Right atrium auricular region (tissue), 2 donors: Measurements from ENCODE around the gene SPATA2. TPM values are rescaled to one million over a fixed set of nuclear protein-coding genes. Genes with fewer than 3 reads are reported as not detected.

Source experiments
- DNase-seq: peaks from one replicate; pipeline ENCODE4 v3.0.0-alpha.2; 2019; ENCODE audit warnings: low spot score
- H3K27ac ChIP-seq, 2 donors: fragments of 200-600 bp; sonication (generic); 1 replicate in 1 of 2; 2 replicates in 1 of 2; pipeline ENCODE4 v1.5.1; 2016 to 2019
- H3K27me3 ChIP-seq, 2 donors: fragments of 200-600 bp; sonication (generic); one replicate each; pipeline versions ENCODE4 v1.5.1 to v1.6.0; 2017 to 2019
- H3K36me3 ChIP-seq: fragments of 200-600 bp; sonication (generic); one replicate; pipeline ENCODE4 v1.5.1; 2016
- H3K4me1 ChIP-seq, 2 donors: fragments of 200-600 bp; sonication (generic); one replicate each; pipeline versions ENCODE4 v1.5.1 to v1.6.0; 2017 to 2019
- H3K4me3 ChIP-seq, 2 donors: fragments of 200-600 bp; sonication (generic); 1 replicate in 1 of 2; 2 replicates in 1 of 2; pipeline ENCODE4 v1.5.1; 2017 to 2019; ENCODE audit warnings: mild to moderate bottlenecking in 1 of 2, moderate library complexity in 1 of 2
- H3K9me3 ChIP-seq, 2 donors: fragments of 200-600 bp; sonication (generic); one replicate each; pipeline ENCODE4 v1.5.1; 2019
- total RNA-seq, 2 donors: library from RNA; depleted of rRNA; stranded (reverse); fragments of >200 nt; gene quantifications; one replicate each; pipeline ENCODE4 v1.1.0, GENCODE V29; 2016
- TF ChIP-seq, protein P1 (sequence below), 2 donors: fragments of 200-600 bp; sonication (generic); IDR thresholded peaks; one replicate each; pipeline ENCODE4 v1.5.1; 2019; ENCODE audit warnings: antibody characterized with exemption in 2 of 2

Gene SPATA2
- total RNA-seq, 2 donors from 2014 or later, result 5.0 to 6.1 TPM

DNA sequence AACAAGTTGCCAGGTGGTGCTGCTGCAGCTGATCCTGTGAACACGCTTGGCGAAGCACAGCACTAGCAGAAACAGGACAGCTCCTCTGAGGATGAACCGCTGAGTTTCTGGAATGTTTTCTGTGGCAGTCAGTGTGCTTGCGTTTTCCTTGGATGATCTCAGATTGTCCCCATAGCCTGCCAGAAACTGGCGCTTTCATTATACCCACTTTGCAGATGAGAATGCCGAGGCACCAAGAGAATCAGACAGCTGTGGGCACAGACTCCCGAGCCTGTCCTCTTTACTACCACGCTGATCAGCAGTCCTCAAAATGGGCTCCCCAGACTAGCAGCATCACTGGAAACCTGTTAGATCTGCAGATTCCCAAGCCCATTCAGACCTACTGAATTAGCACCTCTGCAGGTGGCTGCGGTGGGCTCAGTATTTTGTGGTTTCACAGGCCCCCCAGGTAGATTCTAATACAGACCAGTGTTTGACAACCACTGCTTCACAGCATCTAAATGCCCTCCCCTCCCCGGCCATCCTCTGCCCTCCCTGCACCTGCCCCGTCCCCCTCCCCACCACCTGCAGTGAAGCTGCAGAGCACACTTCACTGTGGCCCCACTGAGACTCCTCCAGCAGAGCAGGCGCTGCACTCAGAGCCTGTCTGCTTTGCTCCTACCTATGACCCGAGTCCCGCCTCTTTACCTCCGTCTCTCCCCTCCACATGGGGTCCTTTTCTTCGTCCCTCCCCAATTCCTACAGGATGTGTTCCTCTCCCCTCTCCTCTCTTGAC, 29.6 kb downstream of the SPATA2 start:
- no peaks in the 10 kb centered on the region for H3K9me3 ChIP-seq
- DNase-seq, result no peak
- TF ChIP-seq, protein P1, sequence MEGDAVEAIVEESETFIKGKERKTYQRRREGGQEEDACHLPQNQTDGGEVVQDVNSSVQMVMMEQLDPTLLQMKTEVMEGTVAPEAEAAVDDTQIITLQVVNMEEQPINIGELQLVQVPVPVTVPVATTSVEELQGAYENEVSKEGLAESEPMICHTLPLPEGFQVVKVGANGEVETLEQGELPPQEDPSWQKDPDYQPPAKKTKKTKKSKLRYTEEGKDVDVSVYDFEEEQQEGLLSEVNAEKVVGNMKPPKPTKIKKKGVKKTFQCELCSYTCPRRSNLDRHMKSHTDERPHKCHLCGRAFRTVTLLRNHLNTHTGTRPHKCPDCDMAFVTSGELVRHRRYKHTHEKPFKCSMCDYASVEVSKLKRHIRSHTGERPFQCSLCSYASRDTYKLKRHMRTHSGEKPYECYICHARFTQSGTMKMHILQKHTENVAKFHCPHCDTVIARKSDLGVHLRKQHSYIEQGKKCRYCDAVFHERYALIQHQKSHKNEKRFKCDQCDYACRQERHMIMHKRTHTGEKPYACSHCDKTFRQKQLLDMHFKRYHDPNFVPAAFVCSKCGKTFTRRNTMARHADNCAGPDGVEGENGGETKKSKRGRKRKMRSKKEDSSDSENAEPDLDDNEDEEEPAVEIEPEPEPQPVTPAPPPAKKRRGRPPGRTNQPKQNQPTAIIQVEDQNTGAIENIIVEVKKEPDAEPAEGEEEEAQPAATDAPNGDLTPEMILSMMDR (IDR thresholded peaks at IDR 0.05), result no peak
- H3K36me3 ChIP-seq, result peaks cover 34% of the 10 kb centered on the region
- H3K4me1 ChIP-seq, result peaks cover 0 to 30% of the 10 kb centered on the region in 2 donors
- H3K27ac ChIP-seq, result no peak overlapping the region
- H3K4me3 ChIP-seq, result no peak overlapping the region
- no peaks in the 10 kb centered on the region for H3K27me3 ChIP-seq

DNA sequence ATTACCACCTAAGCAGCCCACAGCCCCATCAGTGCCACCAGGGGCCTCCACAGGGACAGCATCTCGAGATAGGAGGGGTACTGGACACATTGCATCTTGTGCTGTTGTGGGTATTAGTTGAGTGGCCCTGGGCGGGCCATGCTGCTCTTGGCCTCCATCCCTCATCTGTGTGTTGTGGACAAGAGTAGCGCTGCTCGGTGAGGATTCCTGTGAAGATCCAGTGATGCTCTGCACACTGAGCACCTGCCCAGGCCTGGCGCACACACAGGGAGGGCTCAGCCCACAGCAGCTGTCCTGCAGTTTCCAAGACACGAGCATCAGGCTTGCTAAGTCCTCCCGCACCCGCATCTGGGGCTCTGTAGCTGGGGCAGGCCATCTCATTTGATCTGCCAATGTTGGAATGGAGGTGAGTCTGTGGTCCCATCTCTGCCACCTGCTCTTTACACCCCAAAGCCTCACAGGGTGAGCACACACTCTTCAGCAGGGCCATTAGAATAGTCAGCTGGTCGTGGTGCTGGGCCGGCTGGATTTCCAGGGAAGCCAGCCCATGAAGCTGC, 32.0 kb downstream of the SPATA2 start:
- no peak overlapping the region for H3K27ac ChIP-seq
- no peaks in the 10 kb centered on the region for H3K9me3 ChIP-seq
- H3K4me3 ChIP-seq, result no peak overlapping the region
- TF ChIP-seq, protein P1 (IDR thresholded peaks at IDR 0.05), result no peak
- peaks cover 0 to 17% of the 10 kb centered on the region in 2 donors for H3K4me1 ChIP-seq
- no peaks in the 10 kb centered on the region for H3K27me3 ChIP-seq
- H3K36me3 ChIP-seq, result peaks cover 48% of the 10 kb centered on the region
- no peak for DNase-seq

DNA sequence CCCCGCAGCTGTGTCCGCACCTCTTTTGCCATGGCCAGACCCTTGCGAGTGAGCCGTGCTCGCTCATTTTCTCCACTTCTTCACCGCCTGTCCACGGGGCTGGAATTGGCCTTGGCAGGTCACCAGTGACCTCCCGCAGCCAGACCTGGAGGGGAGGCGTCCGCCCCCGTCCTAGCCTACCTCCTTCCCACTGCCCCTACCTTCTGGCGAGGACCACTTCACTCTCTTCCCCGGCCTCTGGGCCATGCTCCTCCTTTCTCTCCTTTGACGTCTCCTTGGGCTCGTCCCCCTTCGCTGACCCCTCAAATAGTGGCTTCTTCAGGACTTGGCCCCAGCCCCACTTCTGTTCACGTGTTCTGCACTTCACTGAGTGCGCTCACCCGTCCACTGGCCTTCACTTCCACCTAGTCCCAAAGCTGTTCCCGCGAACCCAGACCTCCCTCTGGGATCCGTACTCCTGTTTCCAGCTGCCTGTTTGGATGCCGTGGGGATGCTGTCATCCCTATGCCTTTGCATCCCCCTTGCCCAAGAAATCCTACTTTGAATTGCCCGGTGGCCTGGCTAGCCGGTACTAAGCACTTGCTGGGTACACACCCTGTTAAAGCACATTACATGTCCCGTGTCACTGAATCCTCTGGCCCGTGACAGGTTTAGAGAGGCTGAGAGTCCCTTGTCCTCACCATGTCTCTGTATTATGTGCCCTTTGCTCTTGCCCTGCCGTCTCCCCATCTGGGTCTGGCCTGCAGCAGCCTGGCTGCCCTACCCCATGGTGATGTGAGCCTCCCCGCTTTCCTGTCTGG, 33.0 kb downstream of the SPATA2 start:
- peaks cover 0 to 8% of the 10 kb centered on the region in 2 donors for H3K4me1 ChIP-seq
- no peak overlapping the region for H3K27ac ChIP-seq
- H3K4me3 ChIP-seq, result no peak overlapping the region
- DNase-seq, result no peak
- H3K27me3 ChIP-seq, result no peaks in the 10 kb centered on the region
- TF ChIP-seq, protein P1 (IDR thresholded peaks at IDR 0.05), result no peak
- H3K36me3 ChIP-seq, result peaks cover 48% of the 10 kb centered on the region
- no peaks in the 10 kb centered on the region for H3K9me3 ChIP-seq

DNA sequence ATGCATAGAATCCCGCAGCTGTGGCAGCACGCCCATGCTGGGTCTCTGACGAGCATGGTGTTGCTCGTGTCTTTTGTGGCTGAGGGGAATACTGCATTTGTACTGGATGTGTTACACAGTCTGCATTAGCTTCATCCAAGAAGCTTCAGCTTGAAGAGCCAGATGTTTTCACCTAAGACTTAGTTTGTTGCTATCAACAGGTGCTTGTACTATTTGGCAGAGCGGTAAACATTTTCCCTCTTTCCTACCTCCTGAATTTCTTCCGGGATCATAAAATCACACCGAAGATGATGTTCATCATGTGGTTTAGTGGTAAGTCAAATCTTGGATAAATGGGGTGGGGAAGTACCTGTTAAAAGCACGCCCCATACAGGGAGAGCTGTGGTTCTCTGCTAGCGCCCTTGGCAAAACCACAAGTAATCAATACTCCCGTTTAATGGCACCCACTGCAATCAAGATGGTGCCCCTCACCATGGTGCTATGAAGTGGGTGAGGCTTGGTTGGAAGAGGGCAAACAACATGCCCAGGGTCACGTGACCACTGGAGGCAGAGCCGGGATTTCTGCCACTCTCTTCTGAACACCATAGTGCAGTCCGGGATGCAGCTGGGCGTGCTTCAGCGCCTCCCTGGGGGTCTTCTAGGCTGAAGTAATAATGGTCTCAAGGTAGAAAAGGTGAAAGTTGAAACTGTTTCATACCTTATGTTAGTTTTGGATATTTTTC, 34.4 kb downstream of the SPATA2 start:
- H3K27ac ChIP-seq, result no peak overlapping the region

DNA sequence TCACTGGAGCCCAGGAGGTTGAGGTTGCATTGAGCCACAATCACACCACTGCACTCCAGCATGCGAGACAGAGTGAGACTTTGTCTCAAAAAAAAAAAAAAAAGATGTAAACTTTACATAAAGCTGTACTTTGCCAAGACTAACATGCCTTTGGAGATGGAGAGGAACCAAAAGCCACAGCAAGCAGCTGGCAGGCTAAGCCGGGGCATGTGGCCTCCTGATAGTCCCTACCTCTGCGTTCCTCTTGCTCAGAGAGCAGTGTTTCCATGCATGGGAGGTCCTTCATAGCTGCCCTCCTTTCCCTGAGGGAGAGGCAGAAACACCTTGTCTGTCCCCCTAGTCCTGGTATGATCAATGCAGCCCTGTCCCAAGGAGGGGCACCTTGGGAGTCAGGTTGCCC, 35.2 kb downstream of the SPATA2 start:
- Histone ChIP-seq H3K4me3 (no peak overlapping the region), H3K27ac (no peak overlapping the region), H3K27me3 (no peaks in the 10 kb centered on the region), H3K4me1 (no peaks in the 10 kb centered on the region), H3K36me3 (peaks cover 47% of the 10 kb centered on the region), H3K9me3 (no peaks in the 10 kb centered on the region)
- no peak for DNase-seq
- TF ChIP-seq, protein P1 (IDR thresholded peaks at IDR 0.05), result no peak

More for the DNA sequence above, 34.4 kb downstream of the SPATA2 start:
- DNase-seq, result no peak
- no peaks in the 10 kb centered on the region for H3K9me3 ChIP-seq
- H3K4me1 ChIP-seq, result no peaks in the 10 kb centered on the region
- peaks cover 52% of the 10 kb centered on the region for H3K36me3 ChIP-seq
- TF ChIP-seq, protein P1 (IDR thresholded peaks at IDR 0.05), result no peak
- H3K4me3 ChIP-seq, result no peak overlapping the region
- no peaks in the 10 kb centered on the region for H3K27me3 ChIP-seq
